ENCODE data around the gene METRN. TPM values are rescaled to one million over a fixed set of nuclear protein-coding genes. Genes with fewer than 3 reads are reported as not detected.

METRN gene
- total RNA-seq = 191 and 218 TPM in 2 replicates

GRCh38 chr16:714558-715476 is at the start of gene METRN:
Gene METRN, plus strand, starts transcription at chr16:715118. Its CDS starts 172 bp downstream, at chr16:715290.

GRCh38 chr16:667780-668518 is 47.0 kb upstream of the METRN start, which contains the start of gene RHOT2:
Gene RHOT2, plus strand, starts transcription at chr16:668132. Its CDS starts 68 bp downstream, at chr16:668200.

GRCh38 chr16:674968-675883 is 39.7 kb upstream of the METRN start, which contains the start of gene RHBDL1:
Gene RHBDL1, plus strand, starts transcription at chr16:675671. Its CDS starts 120 bp downstream, at chr16:675791.

GRCh38 chr16:679814-680624 is 34.9 kb upstream of the METRN start, which contains the start of gene STUB1:
Gene STUB1, plus strand, starts transcription at chr16:680410. Its CDS starts 116 bp downstream, at chr16:680526.

GRCh38 chr16:684071-684794 is 30.7 kb upstream of the METRN start, which contains the start of gene JMJD8:
Gene JMJD8, minus strand, starts transcription at chr16:684334. Its CDS starts 15 bp downstream, at chr16:684319.

GRCh38 chr16:705431-706188 is 9.3 kb upstream of the METRN start, which contains the start of gene FBXL16:
Gene FBXL16, minus strand, starts transcription at chr16:705801. Its CDS starts 8,396 bp downstream, at chr16:697405.

GRCh38 chr16:720990-721764 is 6.3 kb downstream of the METRN start, which contains the start of gene ANTKMT:
Gene ANTKMT, plus strand, starts transcription at chr16:721146. Its CDS starts 129 bp downstream, at chr16:721275.

GRCh38 chr16:726438-727290 is 11.7 kb downstream of the METRN start, which contains the start of the genes CCDC78 and HAGHL:
Gene CCDC78, minus strand, starts transcription at chr16:726443. Its CDS starts 76 bp downstream, at chr16:726367.
Gene HAGHL, plus strand, starts transcription at chr16:727106. Its CDS starts 404 bp downstream, at chr16:727510.

GRCh38 chr16:740764-741505 is 26.0 kb downstream of the METRN start, which contains the start of gene CIAO3:
Gene CIAO3, minus strand, starts transcription at chr16:740997. Its CDS starts 12 bp downstream, at chr16:740985.

GRCh38 chr16:760545-761343 is 45.8 kb downstream of the METRN start, which contains the start of gene MSLN:
Gene MSLN, plus strand, starts transcription at chr16:760734. Its CDS starts 1,947 bp downstream, at chr16:762681.

Other genes with a start within 250 kb of the METRN start
- gene CAPN15, start 187.4 kb upstream of the METRN start, total RNA-seq = 48.8 and 50.6 TPM in 2 replicates
- gene PRR35, start 154.7 kb upstream of the METRN start, total RNA-seq = not detected in 2 replicates
- gene NHLRC4, start 148.1 kb upstream of the METRN start, total RNA-seq = under 0.01 TPM in 1 of 2 replicates, not detected in the other
- gene PIGQ, start 145.2 kb upstream of the METRN start, total RNA-seq = 24.6 and 27.7 TPM in 2 replicates
- gene RAB40C, start 125.1 kb upstream of the METRN start, total RNA-seq = 15.7 and 19.2 TPM in 2 replicates
- 0.21 and 0.24 TPM in 2 replicates for gene WFIKKN1, start 84.1 kb upstream of the METRN start, total RNA-seq
- gene METTL26, start 78.8 kb upstream of the METRN start, total RNA-seq = 86.1 and 148 TPM in 2 replicates
- gene MCRIP2, start 73.3 kb upstream of the METRN start, total RNA-seq = 55.4 and 57.3 TPM in 2 replicates
- gene WDR90, start 65.8 kb upstream of the METRN start, total RNA-seq = 8.7 and 10.7 TPM in 2 replicates
- 46.5 and 56.1 TPM in 2 replicates for gene RHOT2, start 47.0 kb upstream of the METRN start, total RNA-seq
- 7.0 and 19.2 TPM in 2 replicates for gene RHBDL1, start 39.4 kb upstream of the METRN start, total RNA-seq
- gene STUB1, start 34.7 kb upstream of the METRN start, total RNA-seq = 145 and 166 TPM in 2 replicates
- 24.8 and 27.5 TPM in 2 replicates for gene JMJD8, start 30.8 kb upstream of the METRN start, total RNA-seq
- 3.1 and 3.8 TPM in 2 replicates for gene WDR24, start 24.7 kb upstream of the METRN start, total RNA-seq
- 0.21 and 0.72 TPM in 2 replicates for gene FBXL16, start 9.3 kb upstream of the METRN start, total RNA-seq
- gene ANTKMT, start 6.0 kb downstream of the METRN start, total RNA-seq = 34.0 and 42.0 TPM in 2 replicates
- 0.85 and 2.2 TPM in 2 replicates for gene CCDC78, start 11.3 kb downstream of the METRN start, total RNA-seq
- 28.6 and 44.1 TPM in 2 replicates for gene HAGHL, start 12.0 kb downstream of the METRN start, total RNA-seq
- 37.1 and 46.3 TPM in 2 replicates for gene CIAO3, start 25.9 kb downstream of the METRN start, total RNA-seq
- gene MSLN, start 45.6 kb downstream of the METRN start, total RNA-seq = 9.0 and 15.4 TPM in 2 replicates
- gene RPUSD1, start 73.3 kb downstream of the METRN start, total RNA-seq = 31.3 and 38.1 TPM in 2 replicates
- 2.8 and 8.4 TPM in 2 replicates for gene CHTF18, start 73.5 kb downstream of the METRN start, total RNA-seq
- not detected in 2 replicates for gene GNG13, start 85.6 kb downstream of the METRN start, total RNA-seq